HG02938 (cell line): ENCODE measurements around the gene RNASET2.
"Not testable (repeated sequence)": the region's sequence is repeated elsewhere in the genome, so short reads cannot be mapped to it uniquely, and the experiment has no call there.

Experiments used
- ATAC-seq: cut with Tn5 transposase; IDR thresholded peaks from one replicate; pipeline ENCODE4 v1.9.1; 2021; ENCODE audit warnings: mild to moderate bottlenecking, moderate library complexity; ENCODE audit not compliant: unreplicated experiment

Gene RNASET2

DNA sequence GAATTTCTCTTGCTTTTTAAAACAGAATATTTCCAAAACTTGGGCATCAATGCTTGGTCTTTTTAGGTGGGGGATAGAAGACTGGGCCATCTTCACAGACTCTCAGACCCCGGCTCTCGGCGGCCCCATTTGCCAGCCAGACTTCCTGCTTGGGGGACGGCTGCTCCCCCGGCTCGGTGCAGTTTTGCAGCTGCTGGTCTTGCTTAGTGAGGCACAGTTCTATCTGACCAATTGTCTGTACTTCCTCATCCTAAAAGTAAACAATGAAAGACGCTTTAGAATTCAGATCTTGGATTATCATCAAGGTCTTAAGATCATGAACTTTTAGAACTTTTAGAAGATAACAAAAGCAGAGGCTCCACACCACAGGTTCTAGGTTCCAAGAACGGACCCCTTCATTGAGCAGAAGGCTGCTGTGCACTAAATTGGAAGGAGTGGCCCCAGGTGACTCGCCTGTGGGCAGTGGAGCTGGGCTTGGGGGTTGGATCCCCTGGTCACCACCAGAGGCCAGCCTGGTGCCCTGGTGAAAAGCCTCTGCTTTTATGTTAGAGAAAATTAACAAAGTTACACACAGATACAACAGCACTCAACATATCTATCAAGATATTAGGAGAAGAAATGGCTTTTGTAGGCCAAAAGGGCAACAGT lies 26.7 kb downstream of the RNASET2 start:
- no peak for ATAC-seq

DNA sequence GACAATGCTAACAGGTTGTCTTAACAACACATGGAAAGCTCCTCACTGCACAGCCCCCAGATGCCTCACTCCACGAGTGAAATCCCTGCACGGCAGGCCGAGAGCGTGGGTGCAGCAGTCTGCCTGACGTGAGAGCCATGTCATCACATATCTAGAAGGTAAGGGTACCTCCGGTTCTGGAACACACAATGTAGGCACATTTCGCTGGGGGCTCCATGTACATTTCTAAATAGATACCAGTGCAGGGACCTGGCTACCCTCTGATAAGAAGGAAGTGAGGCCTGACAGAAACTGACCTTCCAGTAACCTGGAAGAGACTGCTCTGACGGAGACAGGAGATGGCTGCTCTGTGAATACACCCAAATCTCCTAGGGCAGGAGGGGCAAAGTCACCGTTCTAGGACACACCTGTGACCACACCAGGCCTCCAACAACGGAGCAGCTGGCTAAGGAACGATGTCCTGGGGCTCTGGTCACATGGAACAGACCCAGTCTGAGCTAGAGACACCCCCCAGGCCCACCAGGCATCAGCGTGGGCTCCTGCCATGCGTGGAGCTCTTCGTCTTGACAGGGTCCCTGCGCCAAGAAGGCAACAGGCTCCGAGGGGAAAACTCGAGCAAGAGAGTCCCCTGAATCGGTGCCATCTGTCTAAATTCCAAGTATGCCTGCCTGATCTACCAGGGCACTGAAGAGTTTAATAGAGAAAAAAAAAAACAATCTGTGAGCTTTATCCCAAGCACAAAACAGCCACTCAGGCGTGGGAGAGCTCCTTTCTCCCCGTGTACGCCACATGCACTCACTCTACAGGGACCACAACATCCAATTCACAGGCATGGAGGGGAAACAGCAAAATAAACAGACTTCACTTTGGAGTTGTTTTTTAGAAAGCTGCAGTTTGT lies 27.5 kb downstream of the RNASET2 start:
- ATAC-seq, result no peak

DNA sequence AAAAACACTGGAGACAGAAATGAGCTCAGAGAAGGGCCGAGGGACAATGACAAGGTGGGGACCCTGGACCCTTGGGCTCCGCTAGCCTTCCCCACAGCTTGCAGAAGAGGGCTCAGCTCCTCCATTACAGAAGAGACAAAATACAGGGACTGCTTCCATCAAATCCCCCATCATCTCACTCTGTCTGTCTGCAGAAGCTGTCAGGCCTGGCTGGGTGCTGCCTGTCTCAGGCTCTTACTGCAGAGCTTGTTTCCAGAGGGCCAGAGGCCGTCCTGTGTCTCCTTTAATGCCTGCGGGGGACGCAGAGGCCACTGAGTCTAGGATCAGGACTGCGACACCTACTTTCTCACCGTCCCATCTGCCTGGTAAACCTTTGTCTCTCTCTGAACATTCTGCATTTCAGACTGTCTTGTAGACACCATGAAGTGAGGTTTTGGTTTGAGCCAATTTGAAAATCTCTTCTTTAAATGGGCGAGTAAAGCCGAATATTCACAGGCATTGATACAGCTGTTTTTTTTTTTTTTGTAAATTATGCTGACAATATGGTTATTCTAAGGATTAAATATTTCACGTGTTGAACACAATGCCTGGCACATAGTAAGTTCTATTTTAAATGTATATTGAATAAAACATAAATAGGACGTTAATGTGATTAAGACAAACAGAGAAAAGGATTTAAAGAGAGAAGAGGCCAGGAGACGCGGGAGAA lies 28.3 kb downstream of the RNASET2 start:
- ATAC-seq, result no peak

DNA sequence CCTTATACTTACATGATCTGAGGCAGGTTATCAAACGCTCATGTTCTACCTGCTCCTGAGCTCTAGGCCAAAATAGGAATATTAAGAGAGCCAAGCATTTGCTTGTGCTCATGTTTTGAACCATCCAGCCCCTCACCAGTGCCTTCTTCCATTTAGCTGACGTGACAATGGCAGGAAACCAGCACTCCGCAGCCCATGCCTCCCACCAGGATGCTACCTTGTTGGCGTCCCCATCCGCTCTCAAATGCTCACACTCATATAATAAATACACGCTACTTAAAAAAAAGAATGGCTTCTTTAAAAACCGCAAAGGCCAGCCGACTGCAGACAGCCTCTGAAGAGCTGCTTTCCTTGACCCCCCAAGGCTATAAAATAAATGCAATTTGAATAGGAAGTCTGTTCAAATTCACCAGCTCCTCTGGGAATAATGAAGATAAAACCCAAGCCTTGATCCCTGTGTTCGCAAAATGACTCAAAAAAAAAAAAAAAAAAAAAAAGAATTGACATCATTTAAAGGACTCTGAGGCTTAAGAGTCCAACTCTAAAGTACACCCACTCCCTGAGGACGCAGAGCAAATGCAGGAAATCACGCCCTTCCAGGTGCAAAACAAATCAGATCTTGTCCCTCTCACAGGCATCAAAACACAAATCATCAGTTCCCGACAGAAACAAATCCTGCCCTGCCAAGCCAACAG lies 29.0 kb downstream of the RNASET2 start:
- ATAC-seq, result no peak

DNA sequence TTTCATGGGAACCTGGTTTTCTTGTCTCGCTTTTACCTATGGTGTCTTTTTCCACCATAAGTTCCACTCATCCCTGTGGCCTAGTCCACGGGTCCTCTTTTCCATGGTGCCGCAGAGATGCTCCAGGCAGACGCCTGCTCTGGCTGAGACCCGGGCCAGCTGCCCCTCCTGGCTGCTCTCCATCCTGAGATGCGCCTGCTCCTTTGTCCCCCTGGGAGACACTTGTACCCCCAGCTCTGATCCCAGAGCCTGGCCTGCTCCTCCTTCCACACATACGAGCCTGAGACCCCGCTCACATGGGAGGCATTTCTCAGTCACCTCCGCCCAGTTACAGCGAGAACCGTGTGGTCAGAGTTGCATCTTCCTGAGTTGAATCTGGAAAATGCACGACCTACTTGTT lies 29.6 kb downstream of the RNASET2 start:
- no peak for ATAC-seq

DNA sequence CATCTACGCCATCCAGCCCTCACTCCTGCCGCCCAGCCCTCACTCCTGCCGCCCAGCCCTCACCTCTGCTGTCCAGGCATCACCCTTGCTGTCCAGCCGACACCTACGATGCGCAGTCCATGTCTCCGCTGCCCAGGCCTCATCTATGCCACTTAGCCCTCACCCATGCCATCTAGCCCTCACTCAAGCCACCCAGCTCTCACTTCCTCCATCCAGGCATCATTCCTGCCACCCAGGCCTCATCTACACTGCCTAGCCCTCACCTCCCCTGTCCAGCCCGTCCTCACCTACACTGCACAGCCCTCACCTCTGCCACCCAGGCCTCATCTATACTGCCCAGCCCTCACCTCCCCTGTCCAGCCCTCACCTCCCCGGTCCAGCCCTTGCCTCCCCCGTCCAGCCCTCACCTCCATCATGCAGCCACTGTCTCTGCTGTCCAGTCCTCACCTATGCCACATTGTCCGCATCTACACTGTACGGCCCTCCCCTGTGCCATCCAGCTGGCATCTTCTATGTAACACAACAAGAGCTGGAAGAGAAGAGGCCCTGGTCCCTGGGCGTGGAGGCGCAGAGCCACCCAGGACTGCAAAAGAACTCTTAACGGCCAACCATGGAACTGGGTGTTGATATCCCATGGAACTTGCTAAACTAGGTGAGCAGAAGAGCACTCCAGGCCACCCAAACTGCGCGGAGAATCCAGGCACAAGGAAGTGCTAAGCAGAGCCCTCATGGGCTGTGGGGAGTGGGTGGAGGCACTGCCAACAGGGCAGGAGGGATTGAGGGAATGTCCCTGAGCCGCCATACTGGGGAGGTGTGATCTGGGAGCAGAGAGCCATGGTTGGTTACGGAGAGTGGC lies 31.0 kb downstream of the RNASET2 start:
- no peak for ATAC-seq

DNA sequence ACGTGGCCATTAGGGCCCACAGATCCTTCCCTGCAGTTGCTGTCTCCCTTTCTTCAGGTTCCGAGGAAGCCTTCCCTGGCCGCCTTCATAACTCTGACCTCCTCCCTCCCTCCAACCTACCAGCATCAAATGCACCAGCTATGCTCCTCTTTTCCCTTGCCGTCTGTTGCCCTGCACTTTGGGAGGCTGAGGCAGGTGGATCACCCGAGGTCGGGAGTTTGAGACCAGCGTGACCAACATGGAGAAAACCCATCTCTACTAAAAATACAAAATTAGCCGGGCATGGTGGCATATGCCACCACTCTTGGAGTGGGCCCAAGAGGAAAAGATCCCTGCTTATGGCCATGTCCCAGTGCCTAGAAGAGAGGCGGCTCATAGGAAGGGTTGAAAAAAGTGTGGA lies 31.8 kb downstream of the RNASET2 start:
- no peak for ATAC-seq

DNA sequence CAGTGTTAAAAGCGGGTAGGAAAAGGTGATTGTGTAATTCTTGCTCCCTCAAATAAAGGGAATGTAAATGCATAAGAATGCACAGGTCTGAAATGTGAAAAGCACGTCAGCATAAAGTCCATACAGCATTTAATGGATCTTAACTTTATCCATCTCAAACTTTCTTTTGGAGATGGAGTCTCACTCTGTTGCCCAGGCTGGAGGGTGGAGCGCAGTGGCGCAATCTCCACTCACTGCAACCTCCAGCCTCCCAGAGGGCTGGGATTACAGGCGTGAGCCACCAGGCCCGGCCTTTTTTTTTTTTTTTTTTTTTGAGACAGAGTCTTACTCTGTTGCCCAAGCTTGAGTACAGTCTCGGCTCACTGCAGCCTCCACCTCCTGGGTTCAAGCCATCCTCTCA lies 33.4 kb downstream of the RNASET2 start:
- ATAC-seq, result no peak

DNA sequence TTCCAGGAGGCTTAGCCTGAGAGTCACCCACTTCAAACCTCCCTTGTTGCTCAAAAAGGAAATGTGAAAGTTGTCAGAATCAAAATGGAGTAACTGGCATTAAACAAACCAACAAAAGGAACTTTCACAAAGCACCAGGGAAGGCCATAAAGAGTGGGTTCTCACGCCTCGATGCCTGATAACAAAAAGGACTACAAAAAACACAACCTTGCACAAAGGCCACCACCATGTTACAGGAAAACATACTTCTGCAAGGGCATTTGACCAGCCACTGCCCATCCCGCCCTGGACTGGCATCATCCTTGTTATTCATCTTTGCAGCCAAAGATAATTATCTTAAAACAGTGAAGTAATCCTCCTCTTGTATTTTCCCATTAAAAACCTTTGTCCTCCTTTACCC lies 34.8 kb downstream of the RNASET2 start:
- ATAC-seq, result no peak

DNA sequence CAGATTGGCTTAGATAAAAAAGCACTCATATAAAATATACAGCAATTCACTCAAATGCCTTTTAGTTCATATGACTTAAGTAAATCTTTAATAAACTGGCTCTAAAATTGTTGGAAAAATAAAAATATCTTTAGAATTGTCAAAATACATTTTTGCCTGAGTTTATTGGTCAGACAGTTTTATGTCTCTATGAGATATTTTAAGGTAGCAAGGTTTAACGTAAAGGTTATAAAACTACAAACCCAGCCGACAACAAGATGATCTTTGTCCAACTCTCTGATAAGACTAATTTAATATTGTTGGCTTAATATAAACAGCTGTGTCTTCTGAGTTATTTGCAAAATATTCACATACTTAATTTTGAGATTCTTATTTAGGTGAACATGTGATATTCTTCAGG lies 39.5 kb downstream of the RNASET2 start:
- ATAC-seq, result no peak

DNA sequence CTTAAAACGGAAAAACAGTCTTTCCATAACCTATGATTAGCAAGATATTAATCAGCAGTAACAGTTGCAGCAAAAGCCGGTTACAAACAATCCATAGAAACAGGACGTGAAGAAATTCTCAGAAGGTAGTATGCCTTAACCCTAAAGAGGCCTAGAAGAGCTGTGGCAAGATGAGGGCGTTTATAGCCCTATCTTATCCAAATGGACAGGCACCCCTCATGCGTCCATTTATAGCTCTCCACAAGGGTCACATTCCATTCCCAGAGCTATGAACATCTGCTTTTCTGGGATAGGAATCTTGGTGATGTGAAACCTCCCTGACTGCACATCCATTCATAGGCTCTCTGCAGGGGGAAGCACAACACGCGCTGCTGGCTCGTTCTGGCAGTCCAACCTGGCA lies 40.9 kb downstream of the RNASET2 start:
- ATAC-seq, result not testable (repeated sequence)

DNA sequence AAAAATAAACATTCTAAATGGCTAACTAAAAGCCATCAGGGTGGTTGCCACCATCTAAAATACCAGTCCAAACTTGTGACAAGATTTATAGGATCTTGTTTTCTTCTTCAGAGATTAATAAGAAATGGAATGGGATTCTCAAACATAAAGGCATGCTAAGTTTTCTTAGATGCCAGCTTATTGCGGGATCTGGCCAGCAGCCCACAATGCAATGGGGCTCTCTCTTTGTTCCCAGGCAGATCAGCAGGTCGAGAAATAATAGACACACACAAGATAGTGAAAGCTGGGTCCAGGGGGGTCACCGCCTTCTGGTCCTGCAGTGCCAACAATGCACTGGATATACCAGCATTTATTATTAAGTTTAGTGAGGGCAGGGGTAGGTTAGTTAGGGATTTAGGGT lies 41.4 kb downstream of the RNASET2 start:
- ATAC-seq, result not testable (repeated sequence)

DNA sequence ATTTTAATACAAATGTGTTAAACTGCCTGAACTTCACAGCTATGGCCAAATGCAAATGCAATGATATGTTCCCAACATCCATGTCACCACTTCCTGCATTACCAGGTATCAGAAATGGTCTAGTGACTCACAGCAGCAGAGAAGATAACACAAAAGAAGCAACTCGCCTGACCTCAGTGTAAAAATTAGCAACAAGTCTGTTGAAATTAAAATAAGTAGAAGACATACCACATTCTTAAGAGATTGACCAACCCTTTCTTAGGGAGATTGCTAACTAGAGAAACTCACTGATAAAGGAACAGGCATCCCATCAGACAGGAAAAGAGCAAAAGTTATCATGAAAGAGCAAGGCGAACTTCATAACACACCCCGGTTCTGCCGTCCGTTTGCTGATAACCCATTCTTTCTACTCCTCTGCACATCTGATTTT lies 45.1 kb downstream of the RNASET2 start:
- no peak for ATAC-seq

DNA sequence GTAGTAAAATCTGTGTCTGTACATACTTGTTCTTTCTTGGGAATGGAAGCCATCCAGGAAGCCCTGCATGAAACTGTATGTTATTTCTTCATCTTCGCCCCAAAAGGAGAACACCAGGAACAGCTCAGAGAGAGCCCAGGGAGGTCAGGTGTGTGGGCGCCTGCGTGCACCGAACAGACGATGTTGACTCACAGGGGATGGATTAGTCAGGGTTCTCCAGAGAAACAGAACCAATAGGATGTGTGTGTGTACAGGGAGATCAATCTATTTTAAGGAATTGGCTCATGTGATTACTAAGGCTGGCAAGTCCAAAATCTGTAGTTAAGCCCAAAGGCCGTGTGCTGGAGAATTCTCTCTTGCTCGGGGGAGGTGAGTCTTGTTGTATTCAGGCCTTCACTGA lies 45.7 kb downstream of the RNASET2 start:
- ATAC-seq, result no peak

DNA sequence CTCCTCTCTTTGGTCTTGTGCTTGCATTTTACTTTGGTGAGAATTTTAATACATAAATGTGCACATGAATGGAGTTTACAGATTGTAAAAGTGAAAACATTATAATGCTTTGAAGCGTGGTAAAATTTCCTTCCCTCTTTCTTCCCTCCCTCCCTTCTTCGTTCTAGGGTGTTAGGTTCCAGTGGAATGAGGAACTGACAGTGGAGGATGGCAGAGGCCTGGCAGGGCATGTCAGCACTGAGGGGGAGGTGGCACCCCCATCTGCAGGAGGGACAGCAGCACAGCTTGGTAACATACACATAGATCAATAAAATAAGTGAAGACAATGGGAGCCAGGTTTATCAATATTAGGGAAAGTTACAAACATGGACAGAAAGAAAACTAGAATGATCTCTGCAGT lies 47.5 kb downstream of the RNASET2 start:
- ATAC-seq, result no peak

DNA sequence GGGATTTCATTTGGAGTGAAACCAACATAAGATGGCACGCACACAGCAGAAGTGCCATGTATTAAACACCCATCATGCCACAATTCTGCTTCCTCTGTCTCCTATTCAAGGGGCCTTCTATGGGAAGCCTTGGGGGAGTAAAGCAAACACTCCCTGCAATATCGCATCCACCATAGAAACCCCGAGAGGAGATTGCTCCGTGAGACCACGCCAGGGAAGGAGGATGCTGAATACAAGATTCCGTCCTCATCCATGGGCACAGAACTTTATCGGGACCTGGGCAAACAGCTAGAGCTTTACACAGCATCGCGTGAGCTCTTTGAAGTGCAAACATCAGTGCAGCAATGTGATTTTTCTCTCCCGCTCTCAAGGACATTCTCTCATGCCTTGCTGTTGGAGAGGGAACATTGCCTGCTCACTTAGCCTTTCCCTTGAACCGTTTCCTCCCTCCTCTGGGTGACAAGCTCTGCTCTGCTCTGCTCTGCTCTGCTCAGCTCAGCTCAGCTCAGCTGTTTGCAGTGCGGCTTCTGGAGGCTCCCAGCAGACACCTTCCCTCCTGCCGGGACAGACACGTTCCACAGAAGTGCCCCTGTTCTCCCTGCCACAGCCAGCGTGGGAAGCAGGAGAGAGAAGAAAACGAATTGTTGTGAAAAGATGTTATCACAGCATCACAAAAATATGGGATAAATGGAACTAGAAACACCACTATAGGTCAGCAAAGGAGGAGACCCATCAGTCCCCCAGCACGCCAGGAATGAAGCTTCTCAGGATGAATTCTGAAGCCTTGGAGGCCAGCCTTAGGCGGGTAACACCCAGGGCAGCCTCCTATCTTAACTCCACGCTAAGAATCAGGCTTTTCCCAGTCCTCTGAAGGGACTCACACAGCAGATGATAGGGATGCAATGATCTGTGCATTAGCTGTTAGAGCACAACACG lies 48.2 kb downstream of the RNASET2 start:
- no peak for ATAC-seq

DNA sequence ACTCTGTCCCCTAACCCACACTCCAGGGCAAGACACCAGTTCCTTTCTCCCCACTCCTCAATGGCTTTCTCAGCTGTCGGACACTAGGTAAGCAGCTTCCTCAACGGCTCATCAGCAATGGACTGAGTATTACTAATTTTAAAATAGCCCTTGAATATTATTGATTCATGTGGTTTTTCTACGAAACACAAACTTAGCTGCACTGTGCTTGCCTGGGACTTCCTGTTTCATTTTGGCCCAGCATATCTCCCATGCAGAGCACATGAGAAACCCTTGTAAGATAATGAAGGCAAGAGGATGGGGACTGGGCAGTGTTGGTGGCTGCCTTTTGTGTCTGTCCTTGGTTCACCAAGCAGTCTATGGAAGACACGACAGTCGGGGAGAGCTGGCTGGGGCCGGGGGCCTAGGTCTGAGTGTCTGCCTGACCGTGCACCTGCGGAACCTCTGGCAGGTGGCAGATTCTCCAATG lies 48.9 kb downstream of the RNASET2 start:
- peak; percentile 87 for ATAC-seq

DNA sequence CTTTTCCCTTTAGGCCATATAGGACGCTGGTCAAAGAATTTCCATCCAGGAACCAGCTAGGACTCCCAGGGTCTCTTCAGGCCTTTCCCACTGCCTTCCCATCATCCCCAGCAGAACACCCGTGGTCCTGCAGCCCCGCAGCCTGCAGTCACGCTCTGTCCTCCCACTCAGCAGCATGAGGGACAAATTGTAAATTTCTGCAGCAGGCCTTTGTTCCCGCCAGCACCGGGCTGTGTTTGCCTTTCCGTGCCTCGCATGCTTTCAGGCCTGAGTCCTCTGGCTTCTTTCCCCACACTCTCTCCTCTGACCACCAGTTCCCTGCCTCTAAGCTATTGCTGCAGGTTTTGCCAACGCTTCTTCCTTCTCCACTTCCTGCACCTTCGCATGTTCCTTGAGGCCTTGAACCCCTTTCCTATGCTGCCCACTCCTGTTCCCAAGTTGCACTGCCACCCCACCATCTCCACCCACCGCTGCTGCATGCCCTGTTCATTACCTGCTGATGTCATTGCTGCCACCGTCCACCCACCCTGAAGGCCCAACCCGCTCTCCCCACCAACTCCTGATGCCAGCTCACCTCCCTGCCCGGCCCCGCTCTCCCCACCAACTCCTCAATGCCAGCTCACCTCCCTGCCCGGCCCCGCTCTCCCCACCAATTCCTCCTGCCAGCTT lies 49.8 kb downstream of the RNASET2 start:
- no peak for ATAC-seq
